K562 (cell line): ENCODE measurements around the gene CBX1. TPM values are rescaled to one million over a fixed set of nuclear protein-coding genes. Genes with fewer than 3 reads are reported as not detected.

ENCODE experiments used
- ATAC-seq: fragments of 200-7000 bp; cut with Tn5 transposase; 3 replicates; pipeline ENCODE4 v1.9.1; 2020; ENCODE audit warnings: moderate library complexity
- BruUV-seq: library from RNA; stranded (reverse); fragments of 400-500 nt; replicated peaks from 2 replicates; lab custom pipeline; 2021; lab: Mats Ljungman, UMichigan
- CTCF ChIA-PET: fragments of 300-600 bp; formaldehyde crosslinking; extraction: SDS; loops from one replicate; lab custom pipeline; 2021; ENCODE audit warnings: low intra/inter-chr PET ratio; lab: Yijun Ruan, JAX
- POLR2A ChIA-PET: fragments of 300-600, 350-650 bp; sonication (Branson Sonifier 250); formaldehyde crosslinking; extraction: SDS; loops from one replicate; lab custom pipeline; 2021; ENCODE audit warnings: antibody characterized with exemption, inconsistent platforms; lab: Yijun Ruan, JAX
- DNase-seq, 4 experiments: peaks; one replicate each; pipeline versions ENCODE4 v3.0.0 to v3.0.0-alpha.2; 2011 to 2018; ENCODE audit warnings: low spot score in 3 of 4, mixed read lengths in 3 of 4; ENCODE audit errors: extremely low read depth in 1 of 4
- FAIRE-seq: peaks from 2 replicates; lab custom pipeline; 2011; peaks lifted over from hg19 to GRCh38; lab: Jason Lieb, UNC
- H2AFZ ChIP-seq: 2 replicates; pipeline ENCODE4 v1.6.0; 2011; ENCODE audit warnings: low read depth, low read length, control low read depth, inconsistent platforms
- H3K27ac ChIP-seq: fragments of 200-600 bp; 3 replicates; pipeline ENCODE4 v1.8.0; 2011; ENCODE audit warnings: low read depth, mild to moderate bottlenecking, control low read depth, inconsistent platforms, low read length, moderate library complexity, mixed read lengths; ENCODE audit errors: extremely low read depth
- H3K27me3 ChIP-seq, 2 experiments: fragments of 300-600 bp in 1 of 2; 2 replicates in 1 of 2; 3 replicates in 1 of 2; pipeline versions ENCODE4 v1.6.0 to v1.8.0; 2011; ENCODE audit warnings: inconsistent platforms in 2 of 2, low read length in 2 of 2, mild to moderate bottlenecking in 1 of 2, mixed read lengths in 1 of 2, moderate library complexity in 1 of 2; ENCODE audit not compliant: control insufficient read depth in 2 of 2, insufficient read depth in 2 of 2
- H3K36me3 ChIP-seq: fragments of 300-600 bp; 3 replicates; pipeline ENCODE4 v1.8.0; 2011; ENCODE audit warnings: mild to moderate bottlenecking, low read length, inconsistent platforms; ENCODE audit not compliant: control insufficient read depth, insufficient read depth
- H3K4me1 ChIP-seq, 2 experiments: fragments of 200-600 bp in 1 of 2; replicated peaks in 1 of 2; 2 replicates in 1 of 2; 3 replicates in 1 of 2; pipeline versions ENCODE4 v1.5.1 to v1.8.0; 2011; ENCODE audit warnings: inconsistent platforms in 2 of 2, low read length in 2 of 2, mild to moderate bottlenecking in 1 of 2, mixed read lengths in 1 of 2, moderate library complexity in 1 of 2; ENCODE audit not compliant: control insufficient read depth in 2 of 2, insufficient read depth in 2 of 2
- H3K4me2 ChIP-seq: 2 replicates; pipeline ENCODE4 v1.6.1; 2011; ENCODE audit warnings: low read length, control low read depth, inconsistent platforms, mixed read lengths; ENCODE audit not compliant: insufficient read depth
- H3K4me3 ChIP-seq: fragments of 200-600 bp; sonication (generic), shearing (Covaris generic); 2 replicates; pipeline ENCODE4 v1.5.1; 2016; ENCODE audit warnings: control low read depth, inconsistent platforms
- H3K79me2 ChIP-seq: fragments of 200-600 bp; 3 replicates; pipeline ENCODE4 v1.8.0; 2011; ENCODE audit warnings: low read length, inconsistent platforms; ENCODE audit not compliant: control insufficient read depth, insufficient read depth
- H3K9ac ChIP-seq, 2 experiments: 2 replicates each; pipeline versions ENCODE4 v1.6.0 to v1.6.1; 2011; ENCODE audit warnings: low read depth in 2 of 2, low read length in 2 of 2, control low read depth in 1 of 2, inconsistent platforms in 1 of 2, mild to moderate bottlenecking in 1 of 2, mixed read lengths in 1 of 2; ENCODE audit not compliant: insufficient read depth in 1 of 2
- H3K9me1 ChIP-seq: one replicate; pipeline ENCODE4 v1.6.0; 2011; ENCODE audit warnings: inconsistent platforms, mild to moderate bottlenecking, low read length, moderate library complexity; ENCODE audit not compliant: control insufficient read depth, insufficient read depth
- H3K9me3 ChIP-seq: replicated peaks from 2 replicates; pipeline ENCODE4 v1.5.1; 2011; ENCODE audit warnings: low read depth, low read length, inconsistent platforms; ENCODE audit not compliant: control insufficient read depth, insufficient read depth
- H4K20me1 ChIP-seq: replicated peaks from 2 replicates; pipeline ENCODE4 v1.6.1; 2011; ENCODE audit warnings: low read length, inconsistent platforms, mixed read lengths; ENCODE audit not compliant: control insufficient read depth, insufficient read depth
- CEBPB ChIP-seq: fragments of 450-650 bp; IDR thresholded peaks from 2 replicates; pipeline ENCODE4 v1.6.1; 2016; ENCODE audit warnings: missing genetic modification characterization, missing compliant biosample characterization
- KDM5B ChIP-seq: fragments of 200-600 bp; sonication (generic); IDR thresholded peaks from 2 replicates; pipeline ENCODE4 v1.6.1; 2012; ENCODE audit warnings: low read depth, mild to moderate bottlenecking, moderate library complexity, low read length, control low read depth, inconsistent platforms; ENCODE audit not compliant: insufficient replicate concordance
- MAFG ChIP-seq: fragments of 450-650 bp; conservative IDR thresholded peaks from 2 replicates; pipeline ENCODE4 v1.6.1; 2016; ENCODE audit warnings: missing genetic modification characterization, missing compliant biosample characterization
- WGBS: fragments of 100-300 bp; shearing (Covaris generic); methylation state at CpG from one replicate; pipeline ENCODE4 v1.1.6; 2016; ENCODE audit warnings: low coverage, mixed read lengths; ENCODE audit not compliant: insufficient coverage; ENCODE audit errors: missing lambda C conversion rate; 5-methylcytosine and 5-hydroxymethylcytosine counted together
- in situ Hi-C: fragments of 300-500 bp; cut with MboI; formaldehyde crosslinking; loops from 4 replicates; pipeline ENCODE4 v1.15.0; 2018; ENCODE audit warnings: inconsistent platforms, mixed read lengths
- intact Hi-C: fragments of 100-400 bp; cut with micrococcal nuclease; formaldehyde crosslinking; loops from 2 replicates; pipeline ENCODE4 v1.14.2; 2022
- polyA plus RNA-seq, 8 experiments: library from polyadenylated mRNA; depleted of rRNA in 4 of 8; stranded (reverse) in 5 of 8; unstranded in 3 of 8; fragments of >200 nt; fragmentation: Nextera tagmentation in 2 of 8; fragmentation: Illumina TruSeq in 1 of 8; extraction: Ambion mirVana in 2 of 8; extraction: Trizol in 1 of 8; gene quantifications; 2 replicates each; pipeline versions ENCODE4 v1.2.1 to v1.2.3, GENCODE V29; 2011 to 2014; ENCODE audit warnings: inconsistent platforms in 1 of 8, missing spikeins in 1 of 8
- total RNA-seq, 7 experiments: library from RNA; depleted of rRNA in 6 of 7; stranded (reverse); fragments of >200 nt in 6 of 7; fragmentation: Illumina TruSeq in 2 of 7; extraction: Trizol in 2 of 7; gene quantifications; 2 replicates each; pipeline versions ENCODE4 v1.2.1 to v1.2.3, GENCODE V29; 2011 to 2021; ENCODE audit warnings: low replicate concordance in 1 of 7

Gene CBX1
- total and polyA plus RNA-seq, 9 of the 15 experiments (the other 6 are each of a cell fraction or from before 2014, with no cell fraction given), result 10.6 to 95.7 (median 52.7) TPM

DNA sequence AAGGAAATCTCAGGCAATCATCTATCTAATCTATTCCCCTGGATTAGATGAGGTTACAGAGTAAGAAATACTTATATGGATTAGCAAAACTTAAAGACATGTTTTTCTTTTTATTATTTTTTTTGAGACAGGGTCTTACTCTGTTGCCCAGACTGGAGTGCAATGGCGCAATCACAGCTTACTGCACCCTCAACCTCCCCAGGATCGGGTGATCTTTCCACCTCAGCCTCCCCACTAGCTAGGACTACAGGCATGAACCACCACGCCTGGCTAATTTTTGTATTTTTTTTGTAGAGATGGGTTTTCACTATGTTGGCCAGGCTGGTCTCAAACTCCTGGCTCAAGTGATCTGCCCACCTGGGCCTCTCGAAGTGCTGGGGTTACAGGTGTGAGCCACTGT is 56.4 kb downstream of the CBX1 start:
- 0 out of 2 replicates have a peak, but pooled peaks have one; percentile 17 for TF ChIP-seq CEBPB (tag)
- no peak for TF ChIP-seq MAFG (tag)
- no peak for ATAC-seq
- Histone ChIP-seq H3K4me2 (no peak overlapping the region), H3K27me3 (no peaks in the 10 kb centered on the region), H3K9me1 (no peaks in the 10 kb centered on the region), H4K20me1 (no peaks in the 10 kb centered on the region), H2AFZ (no peak overlapping the region), H3K4me3 (no peak overlapping the region), H3K79me2 (peaks cover 38% of the 10 kb centered on the region), H3K4me1 (peaks cover 11 to 15% of the 10 kb centered on the region in 2 experiments; a peak in 4 of 5 replicates), H3K9ac (no peak overlapping the region), H3K36me3 (0 out of 3 replicates have a peak, but pooled peaks cover 3% of the 10 kb centered on the region), H3K27ac (no peak overlapping the region), H3K9me3 (no peaks in the 10 kb centered on the region)
- DNase-seq, result no peak
- WGBS, result 85% methylated on average over 4 of the region's 4 CpGs
- ChIA-PET CTCF (no interaction called here), POLR2A (interaction anchor here (1.2 to 9.0 kb wide), 7 partner anchors 10 to 65 kb away, joined by 3 to 74 read pairs (median 3); no protein-coding TSS in a partner anchor)
- no peak for FAIRE-seq
- in situ Hi-C loops, result no loop called here
- no TSS peak for BruUV-seq
- intact Hi-C loops, result no loop called here

DNA sequence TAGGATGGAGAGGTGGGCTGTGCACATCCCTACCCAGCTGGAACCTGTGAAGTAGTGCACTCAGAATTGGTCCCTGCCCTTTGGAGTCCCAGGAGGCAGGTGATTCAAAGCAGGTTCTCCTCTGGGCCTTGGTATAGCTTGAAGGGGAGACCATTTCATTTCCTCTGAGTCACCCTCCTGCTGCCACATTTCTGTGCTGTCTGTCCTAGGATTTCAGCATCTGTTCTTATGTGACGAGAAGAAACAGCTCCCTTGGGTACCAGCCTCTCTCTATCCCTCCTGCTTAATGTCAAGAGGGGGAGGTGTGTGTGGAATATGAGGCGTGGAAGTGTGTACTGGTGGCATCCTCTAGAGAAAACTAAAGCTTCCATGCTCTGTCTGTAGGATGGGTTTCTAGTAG is 58.1 kb downstream of the CBX1 start:
- ATAC-seq, result no peak
- TF ChIP-seq KDM5B, result no peak
- Histone ChIP-seq H3K79me2 (peaks cover 22% of the 10 kb centered on the region), H3K9ac (no peak overlapping the region; a peak in 1 of 4 replicates), H3K9me1 (no peaks in the 10 kb centered on the region), H3K4me2 (no peak overlapping the region), H4K20me1 (no peaks in the 10 kb centered on the region), H3K4me3 (no peak overlapping the region), H3K27me3 (no peaks in the 10 kb centered on the region), H3K9me3 (no peaks in the 10 kb centered on the region), H2AFZ (no peak overlapping the region), H3K36me3 (0 out of 3 replicates have a peak, but pooled peaks cover 3% of the 10 kb centered on the region), H3K27ac (no peak overlapping the region), H3K4me1 (peaks cover 11 to 13% of the 10 kb centered on the region in 2 experiments; a peak in 4 of 5 replicates)
- in situ Hi-C loops, result no loop called here
- no peak for FAIRE-seq
- POLR2A ChIA-PET, result interaction anchor here (0.6 to 9.0 kb wide), 9 partner anchors 8 to 101 kb away, joined by 3 to 74 read pairs (median 7); partner anchors contain the start of gene SNX11
- CTCF ChIA-PET, result no interaction called here
- no TSS peak for BruUV-seq
- intact Hi-C loops, result no loop called here
- 63% methylated on average over 2 of the region's 2 CpGs for WGBS
- DNase-seq, result no peak
